ENCODE data around the gene PTGES.
"Not testable (repeated sequence)": the region's sequence is repeated elsewhere in the genome, so short reads cannot be mapped to it uniquely, and the experiment has no call there.

The PTGES gene

GRCh38 chr9:129768486-129768885 lies 15.6 kb upstream of the PTGES start:
- no peak overlapping the region for H3K27ac ChIP-seq (ENCODE audit: low read depth, low read length)
- H3K4me3 ChIP-seq (ENCODE audit: low read depth in 1 of 2, low read length in 2 of 2), result no peak overlapping the region
- H3K9ac ChIP-seq (ENCODE audit: low read length), result no peak overlapping the region
- no peaks in the 10 kb centered on the region for H3K27me3 ChIP-seq (ENCODE audit: control insufficient read depth in 1 of 2, insufficient read depth in 2 of 2, low read length in 2 of 2)
- no peaks in the 10 kb centered on the region for H3K36me3 ChIP-seq (ENCODE audit: insufficient read depth, low read length)
- no peaks in the 10 kb centered on the region for H3K4me1 ChIP-seq (ENCODE audit: insufficient read depth, low read length)
- no peaks in the 10 kb centered on the region for H3K9me3 ChIP-seq (ENCODE audit: low read length)

DNA sequence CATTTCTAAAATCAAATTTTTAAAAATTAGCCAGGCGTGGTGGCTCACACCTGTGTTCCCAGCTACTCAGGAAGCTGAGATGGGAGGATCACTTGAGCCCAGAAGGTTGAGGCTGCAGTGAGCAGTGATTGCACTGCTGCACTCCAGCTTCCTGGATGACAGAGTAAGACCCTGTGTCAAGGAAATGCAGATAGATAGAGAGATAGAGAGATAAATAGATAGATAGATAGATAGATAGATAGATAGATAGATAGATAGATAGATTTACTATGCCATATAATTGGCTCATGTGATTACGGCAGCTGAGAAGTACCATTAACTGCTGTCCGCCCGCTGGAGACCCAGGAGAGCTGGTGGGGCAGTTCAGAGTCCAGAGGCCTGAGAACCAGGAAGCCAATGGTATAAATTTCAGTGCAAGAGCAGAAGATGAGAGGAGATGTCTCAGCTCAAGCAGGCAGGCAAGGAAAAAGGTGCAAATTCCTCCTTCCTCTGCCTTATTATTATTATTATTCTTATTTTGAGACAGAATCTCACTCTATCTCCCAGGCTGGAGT lies 13.0 kb upstream of the PTGES start:
- Histone ChIP-seq H3K27me3 (ENCODE audit: control insufficient read depth in 1 of 2, insufficient read depth in 2 of 2, low read length in 2 of 2) (no peaks in the 10 kb centered on the region), H3K9ac (ENCODE audit: low read length) (no peak overlapping the region), H3K4me3 (ENCODE audit: low read depth in 1 of 2, low read length in 2 of 2) (no peak overlapping the region), H3K36me3 (ENCODE audit: insufficient read depth, low read length) (no peaks in the 10 kb centered on the region), H3K4me1 (ENCODE audit: insufficient read depth, low read length) (peaks cover 4% of the 10 kb centered on the region), H3K9me3 (ENCODE audit: low read length) (no peaks in the 10 kb centered on the region), H3K27ac (ENCODE audit: low read depth, low read length) (no peak overlapping the region)

GRCh38 chr9:129762985-129763926 lies 10.4 kb upstream of the PTGES start:
- H3K9ac ChIP-seq (ENCODE audit: low read length), result no peak overlapping the region
- peaks cover 4% of the 10 kb centered on the region for H3K4me1 ChIP-seq (ENCODE audit: insufficient read depth, low read length)
- no peak overlapping the region for H3K4me3 ChIP-seq (ENCODE audit: low read depth in 1 of 2, low read length in 2 of 2)
- H3K36me3 ChIP-seq (ENCODE audit: insufficient read depth, low read length), result no peaks in the 10 kb centered on the region
- H3K27ac ChIP-seq (ENCODE audit: low read depth, low read length), result no peak overlapping the region
- H3K27me3 ChIP-seq (ENCODE audit: control insufficient read depth in 1 of 2, insufficient read depth in 2 of 2, low read length in 2 of 2), result no peaks in the 10 kb centered on the region
- no peaks in the 10 kb centered on the region for H3K9me3 ChIP-seq (ENCODE audit: low read length)

DNA sequence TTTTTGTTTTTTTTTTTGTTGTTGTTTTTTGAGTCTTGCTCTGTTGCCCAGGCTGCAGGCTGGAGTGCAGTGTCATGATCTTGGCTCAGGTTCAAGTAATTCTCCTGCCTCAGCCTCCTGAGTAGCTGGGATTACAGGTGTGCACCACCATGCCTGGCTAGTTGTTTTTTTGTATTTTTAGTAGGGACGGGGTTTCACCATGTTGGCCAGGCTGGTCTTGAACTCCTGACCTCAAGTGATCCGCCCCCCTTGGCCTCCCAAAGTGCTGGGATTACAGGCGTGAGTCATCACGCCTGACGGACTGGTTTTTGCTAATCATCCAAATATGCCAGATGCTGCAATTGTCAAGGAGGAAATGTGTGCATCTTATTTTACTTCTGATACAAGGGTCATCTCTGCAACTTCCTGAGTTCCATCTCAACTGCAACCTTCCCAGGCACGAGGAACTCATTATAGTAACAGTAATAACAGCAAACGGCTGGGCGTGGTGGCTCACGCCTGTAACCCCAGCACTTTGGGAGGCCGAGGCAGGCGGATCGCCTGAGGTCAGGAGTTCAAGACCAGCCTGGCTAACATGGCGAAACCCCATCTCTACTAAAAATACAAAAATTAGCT lies 9.6 kb upstream of the PTGES start:
- not testable (repeated sequence) for H3K9ac ChIP-seq (ENCODE audit: low read length); H3K4me1 ChIP-seq (ENCODE audit: insufficient read depth, low read length); H3K9me3 ChIP-seq (ENCODE audit: low read length); H3K27ac ChIP-seq (ENCODE audit: low read depth, low read length); H3K36me3 ChIP-seq (ENCODE audit: insufficient read depth, low read length); H3K27me3 ChIP-seq (ENCODE audit: control insufficient read depth in 1 of 2, insufficient read depth in 2 of 2, low read length in 2 of 2); H3K4me3 ChIP-seq (ENCODE audit: low read depth in 1 of 2, low read length in 2 of 2)

DNA sequence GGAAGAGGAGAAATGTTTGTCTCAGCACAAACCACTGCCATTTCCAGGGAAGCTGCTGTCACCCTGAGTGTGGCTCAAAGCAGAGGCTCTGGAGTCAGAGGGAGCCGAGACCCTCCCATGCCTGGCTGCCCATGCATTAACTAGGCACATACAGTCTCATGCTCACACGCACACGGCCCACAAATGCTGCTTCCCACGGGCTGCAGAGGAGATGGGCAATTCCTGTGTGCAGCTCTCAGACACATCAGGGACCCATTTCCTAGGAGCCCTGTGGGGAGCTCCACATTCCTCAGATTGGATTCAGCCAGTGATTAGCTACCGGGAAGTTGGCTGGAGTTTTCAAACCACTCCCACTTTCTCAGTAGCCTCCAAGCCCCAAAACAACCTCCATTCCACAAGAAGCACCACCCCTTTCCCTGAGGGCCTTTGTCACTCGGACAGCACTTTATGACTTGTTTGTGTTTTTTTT lies 9.1 kb upstream of the PTGES start:
- Histone ChIP-seq H3K9me3 (ENCODE audit: low read length) (no peaks in the 10 kb centered on the region), H3K9ac (ENCODE audit: low read length) (no peak overlapping the region), H3K27ac (ENCODE audit: low read depth, low read length) (no peak overlapping the region), H3K4me3 (ENCODE audit: low read depth in 1 of 2, low read length in 2 of 2) (no peak overlapping the region), H3K27me3 (ENCODE audit: control insufficient read depth in 1 of 2, insufficient read depth in 2 of 2, low read length in 2 of 2) (no peaks in the 10 kb centered on the region), H3K36me3 (ENCODE audit: insufficient read depth, low read length) (no peaks in the 10 kb centered on the region), H3K4me1 (ENCODE audit: insufficient read depth, low read length) (peaks cover 4% of the 10 kb centered on the region)

DNA sequence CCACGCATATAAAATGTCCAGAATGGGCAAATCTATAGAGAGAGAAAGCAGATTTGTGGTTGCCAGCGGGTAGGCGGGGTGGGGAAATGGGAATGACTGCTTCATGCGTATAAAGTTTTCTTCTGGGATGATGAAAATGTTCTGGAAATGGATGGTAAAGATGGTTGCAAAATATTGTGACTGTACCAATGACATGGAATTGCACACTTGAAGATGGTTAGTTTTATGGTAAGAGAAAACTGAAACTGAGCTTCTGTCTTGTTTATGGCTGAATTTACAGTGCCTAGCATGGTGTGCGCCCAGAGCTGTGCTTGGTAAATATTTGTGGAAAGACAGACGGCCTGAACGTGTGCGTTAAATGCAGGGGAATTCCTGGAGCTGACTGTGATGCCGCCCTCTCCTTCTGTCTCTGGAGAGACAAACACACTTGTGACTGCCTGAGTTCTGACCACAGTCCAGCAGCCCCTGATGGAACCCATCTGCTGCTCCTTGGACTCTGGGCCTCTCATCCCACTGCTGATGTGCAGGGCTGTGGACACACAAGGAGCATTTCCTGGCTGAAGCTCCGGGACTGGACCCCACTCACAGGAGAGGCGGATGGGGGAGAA lies 8.6 kb upstream of the PTGES start:
- H3K36me3 ChIP-seq (ENCODE audit: insufficient read depth, low read length), result no peaks in the 10 kb centered on the region

DNA sequence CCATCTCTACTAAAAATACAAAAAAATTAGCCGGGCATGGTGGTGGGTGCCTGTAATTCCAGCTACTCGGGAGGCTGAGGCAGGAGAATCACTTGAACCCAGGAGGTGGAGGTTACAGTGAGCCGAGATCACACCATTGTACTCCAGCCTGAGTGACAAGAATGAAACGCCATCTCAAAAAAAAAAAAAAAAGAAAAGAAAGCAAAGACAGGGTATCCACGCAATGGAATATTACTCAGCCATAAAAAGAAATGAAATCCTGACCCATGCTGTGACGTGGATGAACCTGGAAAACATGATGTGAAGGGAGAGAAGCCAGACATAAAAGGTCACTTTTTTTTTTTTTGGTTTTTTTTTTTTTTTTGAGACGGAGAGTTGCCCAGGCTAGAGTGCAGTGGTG lies 7.9 kb upstream of the PTGES start:
- H3K36me3 ChIP-seq (ENCODE audit: insufficient read depth, low read length); H3K4me3 ChIP-seq (ENCODE audit: low read depth in 1 of 2, low read length in 2 of 2); H3K27ac ChIP-seq (ENCODE audit: low read depth, low read length); H3K9me3 ChIP-seq (ENCODE audit: low read length); H3K27me3 ChIP-seq (ENCODE audit: control insufficient read depth in 1 of 2, insufficient read depth in 2 of 2, low read length in 2 of 2); H3K9ac ChIP-seq (ENCODE audit: low read length); H3K4me1 ChIP-seq (ENCODE audit: insufficient read depth, low read length): not testable (repeated sequence)

More for the DNA sequence above, 8.6 kb upstream of the PTGES start:
- no peak overlapping the region for H3K9ac ChIP-seq (ENCODE audit: low read length)
- no peaks in the 10 kb centered on the region for H3K27me3 ChIP-seq (ENCODE audit: control insufficient read depth in 1 of 2, insufficient read depth in 2 of 2, low read length in 2 of 2)
- no peaks in the 10 kb centered on the region for H3K9me3 ChIP-seq (ENCODE audit: low read length)
- H3K4me3 ChIP-seq (ENCODE audit: low read depth in 1 of 2, low read length in 2 of 2), result no peak overlapping the region
- H3K4me1 ChIP-seq (ENCODE audit: insufficient read depth, low read length), result peaks cover 4% of the 10 kb centered on the region
- no peak overlapping the region for H3K27ac ChIP-seq (ENCODE audit: low read depth, low read length)

GRCh38 chr9:129759804-129760502 lies 7.1 kb upstream of the PTGES start:
- no peaks in the 10 kb centered on the region for H3K27me3 ChIP-seq (ENCODE audit: control insufficient read depth in 1 of 2, insufficient read depth in 2 of 2, low read length in 2 of 2)
- H3K4me1 ChIP-seq (ENCODE audit: insufficient read depth, low read length), result peaks cover 4% of the 10 kb centered on the region
- H3K9ac ChIP-seq (ENCODE audit: low read length), result no peak overlapping the region
- H3K27ac ChIP-seq (ENCODE audit: low read depth, low read length), result no peak overlapping the region
- no peaks in the 10 kb centered on the region for H3K9me3 ChIP-seq (ENCODE audit: low read length)
- H3K4me3 ChIP-seq (ENCODE audit: low read depth in 1 of 2, low read length in 2 of 2), result no peak overlapping the region
- no peaks in the 10 kb centered on the region for H3K36me3 ChIP-seq (ENCODE audit: insufficient read depth, low read length)

GRCh38 chr9:129759319-129759718 lies 6.5 kb upstream of the PTGES start:
- no peak overlapping the region for H3K4me3 ChIP-seq (ENCODE audit: low read depth in 1 of 2, low read length in 2 of 2)
- peaks cover 4% of the 10 kb centered on the region for H3K4me1 ChIP-seq (ENCODE audit: insufficient read depth, low read length)
- H3K27ac ChIP-seq (ENCODE audit: low read depth, low read length), result no peak overlapping the region
- no peaks in the 10 kb centered on the region for H3K27me3 ChIP-seq (ENCODE audit: control insufficient read depth in 1 of 2, insufficient read depth in 2 of 2, low read length in 2 of 2)
- no peaks in the 10 kb centered on the region for H3K36me3 ChIP-seq (ENCODE audit: insufficient read depth, low read length)
- H3K9me3 ChIP-seq (ENCODE audit: low read length), result no peaks in the 10 kb centered on the region
- H3K9ac ChIP-seq (ENCODE audit: low read length), result no peak overlapping the region

DNA sequence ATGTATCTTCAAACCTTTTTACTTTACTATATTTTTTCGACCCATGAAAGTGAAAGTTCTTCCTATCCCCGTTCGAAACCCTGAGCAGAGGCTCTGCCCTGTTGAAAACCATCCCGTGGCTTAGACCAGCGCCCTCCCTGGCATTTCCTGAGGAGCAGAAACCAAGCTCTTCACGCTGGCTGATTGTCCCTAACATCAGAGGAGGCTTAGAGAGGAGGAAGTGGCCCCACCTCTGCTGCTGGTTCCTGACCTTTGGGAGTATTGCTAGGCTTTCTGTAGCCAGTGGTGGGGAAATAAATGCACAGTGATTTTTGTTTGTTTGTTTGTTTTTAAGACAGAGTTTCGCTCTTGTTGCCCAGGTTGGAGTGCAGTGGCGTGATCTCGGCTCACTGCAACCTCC lies 4.2 kb upstream of the PTGES start:
- H3K9ac ChIP-seq (ENCODE audit: low read length), result no peak overlapping the region
- no peaks in the 10 kb centered on the region for H3K9me3 ChIP-seq (ENCODE audit: low read length)
- H3K4me3 ChIP-seq (ENCODE audit: low read depth in 1 of 2, low read length in 2 of 2), result no peak overlapping the region
- peaks cover 7% of the 10 kb centered on the region for H3K4me1 ChIP-seq (ENCODE audit: insufficient read depth, low read length)
- no peaks in the 10 kb centered on the region for H3K27me3 ChIP-seq (ENCODE audit: control insufficient read depth in 1 of 2, insufficient read depth in 2 of 2, low read length in 2 of 2)
- H3K36me3 ChIP-seq (ENCODE audit: insufficient read depth, low read length), result no peaks in the 10 kb centered on the region
- no peak overlapping the region for H3K27ac ChIP-seq (ENCODE audit: low read depth, low read length)

- Histone ChIP-seq H3K27ac (ENCODE audit: low read depth, low read length) (no peak overlapping the region), H3K4me1 (ENCODE audit: insufficient read depth, low read length) (peaks cover 7% of the 10 kb centered on the region), H3K36me3 (ENCODE audit: insufficient read depth, low read length) (no peaks in the 10 kb centered on the region), H3K27me3 (ENCODE audit: control insufficient read depth in 1 of 2, insufficient read depth in 2 of 2, low read length in 2 of 2) (no peaks in the 10 kb centered on the region), H3K9me3 (ENCODE audit: low read length) (no peaks in the 10 kb centered on the region), H3K9ac (ENCODE audit: low read length) (no peak overlapping the region), H3K4me3 (ENCODE audit: low read depth in 1 of 2, low read length in 2 of 2) (no peak overlapping the region)
Measured at GRCh38 chr9:129756191-129756590, 3.3 kb upstream of the PTGES start.
